ENCODE measurements around the gene ATP6V1E1.

Gene ATP6V1E1

DNA sequence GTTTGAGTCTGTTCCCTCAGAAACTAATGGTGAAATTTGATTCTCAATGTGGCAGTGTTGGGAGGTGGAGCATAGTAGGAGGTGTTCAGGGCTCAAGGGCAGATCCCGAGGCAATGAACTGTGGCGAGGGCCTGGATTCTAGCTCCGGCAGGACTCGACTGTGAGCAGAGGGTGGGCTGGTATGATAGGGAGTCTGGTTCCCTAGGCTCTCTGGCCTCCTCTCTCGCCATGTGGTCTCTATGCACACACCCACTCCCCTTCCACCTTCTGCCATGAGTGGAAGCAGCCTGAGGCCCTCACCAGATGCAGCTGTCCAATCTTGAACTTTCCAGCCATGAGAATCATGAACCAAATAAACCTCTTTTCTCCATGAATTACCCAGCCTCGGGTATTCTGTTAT, 32.3 kb downstream of the ATP6V1E1 start:
- no peak for DNase-seq
- TF ChIP-seq, protein P1, sequence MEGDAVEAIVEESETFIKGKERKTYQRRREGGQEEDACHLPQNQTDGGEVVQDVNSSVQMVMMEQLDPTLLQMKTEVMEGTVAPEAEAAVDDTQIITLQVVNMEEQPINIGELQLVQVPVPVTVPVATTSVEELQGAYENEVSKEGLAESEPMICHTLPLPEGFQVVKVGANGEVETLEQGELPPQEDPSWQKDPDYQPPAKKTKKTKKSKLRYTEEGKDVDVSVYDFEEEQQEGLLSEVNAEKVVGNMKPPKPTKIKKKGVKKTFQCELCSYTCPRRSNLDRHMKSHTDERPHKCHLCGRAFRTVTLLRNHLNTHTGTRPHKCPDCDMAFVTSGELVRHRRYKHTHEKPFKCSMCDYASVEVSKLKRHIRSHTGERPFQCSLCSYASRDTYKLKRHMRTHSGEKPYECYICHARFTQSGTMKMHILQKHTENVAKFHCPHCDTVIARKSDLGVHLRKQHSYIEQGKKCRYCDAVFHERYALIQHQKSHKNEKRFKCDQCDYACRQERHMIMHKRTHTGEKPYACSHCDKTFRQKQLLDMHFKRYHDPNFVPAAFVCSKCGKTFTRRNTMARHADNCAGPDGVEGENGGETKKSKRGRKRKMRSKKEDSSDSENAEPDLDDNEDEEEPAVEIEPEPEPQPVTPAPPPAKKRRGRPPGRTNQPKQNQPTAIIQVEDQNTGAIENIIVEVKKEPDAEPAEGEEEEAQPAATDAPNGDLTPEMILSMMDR (IDR thresholded peaks at IDR 0.05; ENCODE audit: low read depth, low read length), result no peak
- Histone ChIP-seq H3K27ac (no peak overlapping the region), H3K27me3 (ENCODE audit: insufficient read depth, low read depth, severe bottlenecking) (no peaks in the 10 kb centered on the region), H3K4me3 (ENCODE audit: low read depth, low read length) (no peak overlapping the region), H3K36me3 (peaks cover 90% of the 10 kb centered on the region), H3K9me3 (ENCODE audit: severe bottlenecking) (no peaks in the 10 kb centered on the region)

GRCh38 chr22:17592201-17592600, 36.3 kb downstream of the ATP6V1E1 start:
- no peak for DNase-seq
- no peaks in the 10 kb centered on the region for H3K27me3 ChIP-seq (ENCODE audit: insufficient read depth, low read depth, severe bottlenecking)
- H3K36me3 ChIP-seq, result peaks cover 65% of the 10 kb centered on the region
- TF ChIP-seq, protein P1 (IDR thresholded peaks at IDR 0.05; ENCODE audit: low read depth, low read length), result no peak
- H3K4me3 ChIP-seq (ENCODE audit: low read depth, low read length), result no peak overlapping the region
- no peaks in the 10 kb centered on the region for H3K9me3 ChIP-seq (ENCODE audit: severe bottlenecking)
- H3K27ac ChIP-seq, result no peak overlapping the region

- Histone ChIP-seq H3K36me3 (peaks cover 49% of the 10 kb centered on the region), H3K9me3 (ENCODE audit: severe bottlenecking) (no peaks in the 10 kb centered on the region), H3K4me3 (ENCODE audit: low read depth, low read length) (no peak overlapping the region), H3K27me3 (ENCODE audit: insufficient read depth, low read depth, severe bottlenecking) (no peaks in the 10 kb centered on the region), H3K27ac (peak overlapping the region; percentile 23)
- peak; percentile 41 for DNase-seq
- TF ChIP-seq, protein P1 (IDR thresholded peaks at IDR 0.05; ENCODE audit: low read depth, low read length), result no peak
Observed at GRCh38 chr22:17590586-17590985, 38.0 kb downstream of the ATP6V1E1 start.

DNA sequence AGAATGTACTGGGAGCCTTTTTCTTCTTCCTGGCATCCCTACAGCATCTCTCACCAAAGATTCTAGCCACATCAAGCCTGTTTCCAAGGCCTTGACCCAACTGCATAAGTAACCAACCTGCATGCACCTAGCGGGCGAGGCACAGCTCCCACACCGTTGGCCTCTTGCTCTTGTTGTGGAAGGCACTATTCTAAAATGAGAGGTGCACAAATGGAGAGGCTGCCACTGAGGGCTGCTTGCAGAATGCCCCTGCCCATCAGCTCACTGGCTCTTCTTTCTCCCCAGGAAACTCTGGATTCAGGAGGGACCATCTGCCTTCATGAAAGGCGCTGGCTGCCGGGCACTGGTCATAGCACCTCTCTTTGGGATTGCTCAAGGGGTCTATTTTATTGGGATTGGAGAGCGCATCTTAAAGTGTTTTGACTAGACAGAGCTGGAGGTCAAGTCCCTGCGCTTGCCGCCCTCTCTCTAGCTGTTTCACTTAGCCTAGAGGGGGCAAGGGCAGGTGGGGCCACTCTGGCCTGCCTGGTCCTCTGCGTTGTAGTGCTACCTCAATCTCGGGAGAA, 38.7 kb downstream of the ATP6V1E1 start:
- H3K9me3 ChIP-seq (ENCODE audit: severe bottlenecking), result no peaks in the 10 kb centered on the region
- no peak overlapping the region for H3K4me3 ChIP-seq (ENCODE audit: low read depth, low read length)
- no peaks in the 10 kb centered on the region for H3K27me3 ChIP-seq (ENCODE audit: insufficient read depth, low read depth, severe bottlenecking)
- H3K27ac ChIP-seq, result peak overlapping the region; percentile 23
- TF ChIP-seq, protein P1 (IDR thresholded peaks at IDR 0.05; ENCODE audit: low read depth, low read length), result no peak
- H3K36me3 ChIP-seq, result peaks cover 42% of the 10 kb centered on the region
- DNase-seq, result no peak

DNA sequence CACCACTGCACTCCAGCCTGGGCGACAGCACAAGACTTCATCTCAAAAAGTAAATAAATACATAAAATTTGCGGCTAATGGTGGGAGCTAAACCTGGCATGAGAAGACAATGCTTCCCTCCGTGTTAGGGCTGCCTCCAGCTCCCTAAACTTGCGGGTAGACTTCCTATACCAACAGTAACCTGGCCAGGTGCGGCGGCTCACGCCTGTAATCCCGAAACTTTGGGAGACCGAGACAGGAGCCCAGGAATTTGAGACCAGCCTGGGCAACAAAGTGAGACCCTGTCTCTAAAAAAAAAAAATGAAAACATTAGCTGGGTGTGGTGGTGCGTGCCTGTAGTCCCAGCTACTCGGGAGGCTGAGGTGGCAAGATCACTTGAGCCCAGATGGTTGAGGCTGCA, 39.9 kb downstream of the ATP6V1E1 start:
- DNase-seq, result no peak
- peaks cover 29% of the 10 kb centered on the region for H3K36me3 ChIP-seq
- H3K4me3 ChIP-seq (ENCODE audit: low read depth, low read length), result no peak overlapping the region
- TF ChIP-seq, protein P1 (IDR thresholded peaks at IDR 0.05; ENCODE audit: low read depth, low read length), result no peak
- H3K27ac ChIP-seq, result no peak overlapping the region
- no peaks in the 10 kb centered on the region for H3K27me3 ChIP-seq (ENCODE audit: insufficient read depth, low read depth, severe bottlenecking)
- no peaks in the 10 kb centered on the region for H3K9me3 ChIP-seq (ENCODE audit: severe bottlenecking)

DNA sequence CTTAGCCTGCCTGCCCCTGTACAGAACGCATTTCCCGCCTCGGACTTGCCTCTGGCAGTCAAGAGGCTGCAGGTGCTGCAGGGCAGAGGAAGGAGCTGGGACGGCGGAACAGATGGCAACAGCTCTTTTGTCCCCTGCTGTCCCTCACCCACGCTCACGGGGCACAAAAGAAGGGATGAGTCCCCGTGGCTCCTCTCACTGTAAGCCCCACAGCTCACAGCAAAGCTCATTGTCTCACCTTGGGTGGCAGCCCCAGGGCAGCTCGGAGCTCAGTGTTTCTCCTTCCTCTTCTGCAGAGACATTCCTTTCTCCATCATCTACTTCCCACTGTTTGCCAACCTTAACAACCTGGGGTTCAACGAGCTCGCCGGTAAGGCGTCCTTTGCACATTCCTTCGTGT, 40.9 kb downstream of the ATP6V1E1 start:
- peak; percentile 53 for DNase-seq

More for the DNA sequence above, 40.9 kb downstream of the ATP6V1E1 start:
- Histone ChIP-seq H3K27ac (peak overlapping the region; percentile 37), H3K4me3 (ENCODE audit: low read depth, low read length) (no peak overlapping the region), H3K36me3 (peaks cover 21% of the 10 kb centered on the region), H3K9me3 (ENCODE audit: severe bottlenecking) (no peaks in the 10 kb centered on the region), H3K27me3 (ENCODE audit: insufficient read depth, low read depth, severe bottlenecking) (no peaks in the 10 kb centered on the region)
- TF ChIP-seq, protein P1 (IDR thresholded peaks at IDR 0.05; ENCODE audit: low read depth, low read length), result no peak

All from WERI-Rb-1 (cell line).